Lung (tissue), 16 donors: ENCODE data around the gene HOXD9. TPM values are rescaled to one million over a fixed set of nuclear protein-coding genes. Genes with fewer than 3 reads are reported as not detected.

Experiments used
- ATAC-seq: fragments of 200-7000 bp; cut with Tn5 transposase; one replicate; pipeline ENCODE4 v1.9.1; 2020; ENCODE audit warnings: moderate number of reproducible peaks; ENCODE audit not compliant: insufficient read depth, low FRiP score
- DNase-seq, 3 donors: peaks; one replicate each; pipeline ENCODE4 v3.0.0-alpha.2; 2013 to 2017
- H3K27ac ChIP-seq, 2 donors: one replicate each; pipeline ENCODE4 v1.5.1; 2013; ENCODE audit warnings: mild to moderate bottlenecking in 2 of 2, moderate library complexity in 2 of 2, control low read depth in 1 of 2, inconsistent platforms in 1 of 2, low read depth in 1 of 2, low read length in 1 of 2
- H3K27me3 ChIP-seq, 3 donors: one replicate each; pipeline ENCODE4 v1.5.1; 2013; ENCODE audit warnings: low read length in 2 of 3; ENCODE audit not compliant: control insufficient read depth in 3 of 3, insufficient read depth in 3 of 3
- H3K36me3 ChIP-seq, 4 donors: one replicate each; pipeline ENCODE4 v1.5.1; 2013; ENCODE audit warnings: low read length in 4 of 4, mild to moderate bottlenecking in 1 of 4, moderate library complexity in 1 of 4; ENCODE audit not compliant: control insufficient read depth in 4 of 4, insufficient read depth in 4 of 4
- H3K4me1 ChIP-seq, 5 donors: one replicate each; pipeline ENCODE4 v1.5.1; 2013; ENCODE audit warnings: low read length in 5 of 5, mild to moderate bottlenecking in 2 of 5, moderate library complexity in 1 of 5; ENCODE audit not compliant: control insufficient read depth in 5 of 5, insufficient read depth in 5 of 5
- H3K4me3 ChIP-seq: one replicate; pipeline ENCODE4 v1.5.1; 2013; ENCODE audit warnings: mild to moderate bottlenecking, control low read depth, moderate library complexity
- H3K9ac ChIP-seq, 2 donors: one replicate each; pipeline ENCODE4 v1.5.1; 2013; ENCODE audit warnings: low read length in 2 of 2, control low read depth in 1 of 2; ENCODE audit not compliant: insufficient read depth in 1 of 2
- H3K9me3 ChIP-seq, 4 donors: one replicate each; pipeline ENCODE4 v1.5.1; 2013; ENCODE audit warnings: low read length in 3 of 4, mild to moderate bottlenecking in 1 of 4, moderate library complexity in 1 of 4; ENCODE audit not compliant: control insufficient read depth in 4 of 4, insufficient read depth in 3 of 4
- WGBS, 2 donors: extraction: QIAGEN DNeasy Blood & Tissue Kit; methylation state at CpG; one replicate each; pipeline ENCODE4 v1.1.7; 2013; 5-methylcytosine and 5-hydroxymethylcytosine counted together
- long read RNA-seq, 5 donors: transcript quantifications; one replicate each; lab custom pipeline, GENCODE V29; 2026
- polyA plus RNA-seq, 2 donors: library from polyadenylated mRNA; stranded (reverse); fragments of 200-250 nt; gene quantifications; one replicate each; pipeline ENCODE4 v1.2.1, GENCODE V29; 2013
- total RNA-seq, 2 donors: library from RNA; depleted of rRNA in 1 of 2; stranded (reverse); fragments of >200 nt in 1 of 2; gene quantifications; one replicate each; pipeline ENCODE4 v1.2.1, GENCODE V29; 2014 to 2021
- TF ChIP-seq, protein P1 (sequence below): IDR thresholded peaks from 2 replicates; pipeline ENCODE4 v1.5.1; 2012; ENCODE audit warnings: mild to moderate bottlenecking; ENCODE audit errors: control extremely low read depth, extremely low read depth
- donor health status: control.
- donor health status: control.
- donor health status: Bipolar disorder and iron deficiency.
- donor health status: healthy.
- donor health status: DM: yes; HTN: yes; CAD: no.

HOXD9 gene
- total RNA-seq = under 1 TPM; 0.65 to 0.80 TPM
- under 1 TPM; 0.29 to 0.37 TPM for polyA plus RNA-seq
- long read RNA-seq, donor 1, partial matches to known transcripts = 0 of 1 reads
- long read RNA-seq, donor 1, other reads (novel, unspliced or antisense) = 0 of 1 reads
- long read RNA-seq, donor 2, partial matches to known transcripts = 0 of 1 reads
- long read RNA-seq, donor 2, other reads (novel, unspliced or antisense) = 0 of 1 reads
- long read RNA-seq, donor 3, partial matches to known transcripts = 0 of 2 reads
- long read RNA-seq, donor 3, other reads (novel, unspliced or antisense) = 0 of 2 reads
- long read RNA-seq, donor 4 = 0 reads
- long read RNA-seq, donor 5 = 0 reads

DNA sequence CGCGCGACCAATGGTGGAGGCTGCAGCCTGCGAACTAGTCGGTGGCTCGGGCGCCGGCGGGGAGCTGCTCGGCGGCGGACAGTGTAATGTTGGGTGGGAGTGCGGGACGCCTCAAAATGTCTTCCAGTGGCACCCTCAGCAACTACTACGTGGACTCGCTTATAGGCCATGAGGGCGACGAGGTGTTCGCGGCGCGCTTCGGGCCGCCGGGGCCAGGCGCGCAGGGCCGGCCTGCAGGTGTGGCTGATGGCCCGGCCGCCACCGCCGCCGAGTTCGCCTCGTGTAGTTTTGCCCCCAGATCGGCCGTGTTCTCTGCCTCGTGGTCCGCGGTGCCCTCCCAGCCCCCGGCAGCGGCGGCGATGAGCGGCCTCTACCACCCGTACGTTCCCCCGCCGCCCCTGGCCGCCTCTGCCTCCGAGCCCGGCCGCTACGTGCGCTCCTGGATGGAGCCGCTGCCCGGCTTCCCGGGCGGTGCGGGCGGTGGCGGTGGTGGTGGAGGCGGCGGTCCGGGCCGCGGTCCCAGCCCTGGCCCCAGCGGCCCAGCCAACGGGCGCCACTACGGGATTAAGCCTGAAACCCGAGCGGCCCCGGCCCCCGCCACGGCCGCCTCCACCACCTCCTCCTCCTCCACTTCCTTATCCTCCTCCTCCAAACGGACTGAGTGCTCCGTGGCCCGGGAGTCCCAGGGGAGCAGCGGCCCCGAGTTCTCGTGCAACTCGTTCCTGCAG, at the start of gene HOXD9:
Gene HOXD9 (plus strand): TSS at position 37 of the 728 bp plus-strand sequence. CDS start 50 bp downstream, at position 87.
- peak in 2 of 3 donors; percentile 47 to 65 for DNase-seq
- peaks cover 0 to 6% (median 0%) of the 10 kb centered on the region in 4 donors for H3K9me3 ChIP-seq
- ATAC-seq = peak; percentile 51
- H3K36me3 ChIP-seq = no peaks in the 10 kb centered on the region
- no peak within 1 kb of the TSS for H3K27ac ChIP-seq
- TF ChIP-seq, protein P1, sequence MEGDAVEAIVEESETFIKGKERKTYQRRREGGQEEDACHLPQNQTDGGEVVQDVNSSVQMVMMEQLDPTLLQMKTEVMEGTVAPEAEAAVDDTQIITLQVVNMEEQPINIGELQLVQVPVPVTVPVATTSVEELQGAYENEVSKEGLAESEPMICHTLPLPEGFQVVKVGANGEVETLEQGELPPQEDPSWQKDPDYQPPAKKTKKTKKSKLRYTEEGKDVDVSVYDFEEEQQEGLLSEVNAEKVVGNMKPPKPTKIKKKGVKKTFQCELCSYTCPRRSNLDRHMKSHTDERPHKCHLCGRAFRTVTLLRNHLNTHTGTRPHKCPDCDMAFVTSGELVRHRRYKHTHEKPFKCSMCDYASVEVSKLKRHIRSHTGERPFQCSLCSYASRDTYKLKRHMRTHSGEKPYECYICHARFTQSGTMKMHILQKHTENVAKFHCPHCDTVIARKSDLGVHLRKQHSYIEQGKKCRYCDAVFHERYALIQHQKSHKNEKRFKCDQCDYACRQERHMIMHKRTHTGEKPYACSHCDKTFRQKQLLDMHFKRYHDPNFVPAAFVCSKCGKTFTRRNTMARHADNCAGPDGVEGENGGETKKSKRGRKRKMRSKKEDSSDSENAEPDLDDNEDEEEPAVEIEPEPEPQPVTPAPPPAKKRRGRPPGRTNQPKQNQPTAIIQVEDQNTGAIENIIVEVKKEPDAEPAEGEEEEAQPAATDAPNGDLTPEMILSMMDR = no peak
- H3K9ac ChIP-seq = no peak within 1 kb of the TSS
- H3K4me1 ChIP-seq = peaks cover 0 to 11% (median 3%) of the 10 kb centered on the region in 5 donors
- H3K27me3 ChIP-seq = peaks cover 25 to 90% (median 88%) of the 10 kb centered on the region in 3 donors
- no peak within 1 kb of the TSS for H3K4me3 ChIP-seq
- WGBS, 2 donors = 1 to 5% methylated on average over 54 to 84 of the region's 84 CpGs

DNA sequence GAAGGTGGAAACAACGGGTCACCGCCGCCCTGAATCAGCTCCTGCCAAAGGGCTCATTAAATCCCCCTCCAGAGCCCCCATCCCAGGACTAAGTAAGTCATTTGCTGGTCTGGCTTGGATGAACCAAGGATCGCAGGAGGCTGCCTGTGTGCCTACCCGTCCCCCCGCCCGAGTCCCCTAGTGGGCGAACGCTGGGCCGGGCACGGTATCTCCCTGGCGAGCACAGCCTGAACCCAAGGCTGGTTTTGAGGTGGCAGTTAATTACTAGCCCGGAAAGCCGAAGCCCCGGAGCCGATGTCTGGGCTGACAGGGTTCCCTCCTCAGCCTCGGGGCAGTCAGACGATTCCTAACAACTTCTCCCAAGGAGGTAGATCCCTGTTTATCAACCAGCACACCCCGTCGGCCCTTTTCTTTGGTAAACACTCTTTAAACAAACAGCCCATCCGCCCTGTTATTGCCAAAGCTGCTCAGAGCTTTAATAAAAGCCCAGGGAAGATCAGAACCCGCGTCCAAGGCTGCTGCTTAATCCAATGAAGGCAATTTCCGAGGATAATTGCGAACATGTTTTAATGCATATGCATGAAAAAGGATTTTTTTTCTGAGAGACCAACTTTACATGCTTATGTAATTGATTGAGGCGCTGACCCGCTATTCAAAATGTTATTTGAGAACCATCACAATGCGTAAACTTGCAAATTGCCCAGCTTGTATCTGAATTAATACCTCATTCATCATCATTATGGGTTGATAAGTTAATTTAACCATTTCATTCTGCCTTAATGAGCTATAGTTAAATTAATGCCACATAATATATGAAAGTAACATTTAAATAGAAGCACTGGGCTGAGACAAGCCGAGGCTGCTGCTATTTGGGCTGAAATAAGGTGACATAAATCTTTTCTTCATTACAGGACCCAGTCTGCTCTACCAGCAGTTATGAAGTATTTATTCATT, 49.3 kb upstream of the HOXD9 start:
- 5 to 7% methylated on average over 29 of the region's 29 CpGs for WGBS, 2 donors
- H3K27me3 ChIP-seq = peaks cover 20 to 99% (median 98%) of the 10 kb centered on the region in 3 donors
- no peak overlapping the region for H3K9ac ChIP-seq
- DNase-seq = peak in 1 of 3 donors; percentile 35
- H3K27ac ChIP-seq = no peak overlapping the region
- H3K9me3 ChIP-seq = peaks cover 0 to 22% (median 0%) of the 10 kb centered on the region in 4 donors
- TF ChIP-seq, protein P1 = no peak
- H3K36me3 ChIP-seq = no peaks in the 10 kb centered on the region
- no peak for ATAC-seq
- H3K4me1 ChIP-seq = peaks cover 0 to 7% (median 0%) of the 10 kb centered on the region in 5 donors
- no peak overlapping the region for H3K4me3 ChIP-seq

DNA sequence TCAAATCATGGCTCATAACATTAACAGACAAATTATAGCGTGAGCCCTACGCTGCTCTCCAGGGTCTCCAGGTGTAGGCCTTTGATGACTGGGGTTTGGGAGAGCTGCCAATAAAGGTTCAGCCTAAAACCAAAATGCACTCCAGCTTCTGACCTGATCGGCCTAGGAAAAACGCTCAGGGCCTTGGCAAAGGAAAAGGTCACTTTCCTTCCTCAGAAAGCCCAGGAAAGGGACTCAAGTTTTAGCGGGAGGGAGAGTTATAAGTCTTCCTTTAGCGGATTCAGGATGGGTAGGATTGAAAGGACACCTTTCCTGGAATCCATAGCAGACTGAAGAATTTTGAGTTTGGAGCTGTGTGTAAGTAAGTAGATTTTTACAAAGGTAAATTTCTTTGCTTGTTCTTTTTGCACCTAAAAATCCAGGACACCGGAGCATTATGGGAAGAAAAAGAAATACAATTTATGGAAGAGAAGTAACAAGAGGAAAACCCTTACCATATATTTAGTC, 47.5 kb upstream of the HOXD9 start:
- Histone ChIP-seq H3K27me3 (peaks cover 19 to 99% (median 97%) of the 10 kb centered on the region in 3 donors), H3K9ac (no peak overlapping the region), H3K4me1 (peaks cover 0 to 10% (median 0%) of the 10 kb centered on the region in 5 donors), H3K36me3 (no peaks in the 10 kb centered on the region), H3K9me3 (peaks cover 0 to 16% (median 0%) of the 10 kb centered on the region in 4 donors), H3K4me3 (no peak overlapping the region), H3K27ac (no peak overlapping the region)
- TF ChIP-seq, protein P1 = no peak
- DNase-seq = no peak
- 12 to 23% methylated on average over 7 of the region's 7 CpGs for WGBS, 2 donors
- no peak for ATAC-seq
